Kidney (tissue), 14 donors: ENCODE measurements around the gene CHAC1. TPM values are rescaled to one million over a fixed set of nuclear protein-coding genes. Genes with fewer than 3 reads are reported as not detected.

Experiments
- DNase-seq, 5 donors: peaks; one replicate each; pipeline ENCODE4 v3.0.0-alpha.2; 2013 to 2020
- FAIRE-seq: peaks from 2 replicates; lab custom pipeline; 2012; peaks lifted over from hg19 to GRCh38; lab: Jason Lieb, UNC
- H3K27ac ChIP-seq, 2 donors: one replicate each; pipeline ENCODE4 v1.7.0; 2013; ENCODE audit warnings: low read depth in 2 of 2, low read length in 2 of 2, inconsistent platforms in 1 of 2
- H3K27me3 ChIP-seq: one replicate; pipeline ENCODE4 v1.7.1; 2013; ENCODE audit warnings: low read length, inconsistent platforms; ENCODE audit not compliant: control insufficient read depth, insufficient read depth
- H3K36me3 ChIP-seq, 3 donors: one replicate each; pipeline versions ENCODE4 v1.7.0 to v1.7.1; 2013; ENCODE audit warnings: low read length in 3 of 3, control low read depth in 1 of 3, inconsistent platforms in 1 of 3; ENCODE audit not compliant: insufficient read depth in 3 of 3, control insufficient read depth in 2 of 3
- H3K4me1 ChIP-seq, 3 donors: one replicate each; pipeline versions ENCODE4 v1.7.0 to v1.7.1; 2013; ENCODE audit warnings: low read length in 3 of 3, inconsistent platforms in 1 of 3, low read depth in 1 of 3; ENCODE audit not compliant: control insufficient read depth in 2 of 3, insufficient read depth in 2 of 3
- H3K4me3 ChIP-seq, 3 donors: one replicate each; pipeline versions ENCODE4 v1.7.0 to v1.8.1; 2013; ENCODE audit warnings: low read length in 3 of 3, control low read depth in 1 of 3, inconsistent platforms in 1 of 3
- H3K9ac ChIP-seq, 3 donors: one replicate each; pipeline versions ENCODE4 v1.7.0 to v1.7.1; 2013; ENCODE audit warnings: low read length in 3 of 3, control low read depth in 1 of 3, inconsistent platforms in 1 of 3
- H3K9me3 ChIP-seq, 3 donors: one replicate each; pipeline versions ENCODE4 v1.7.0 to v1.7.1; 2013; ENCODE audit warnings: low read length in 3 of 3, control low read depth in 1 of 3, inconsistent platforms in 1 of 3; ENCODE audit not compliant: control insufficient read depth in 2 of 3, insufficient read depth in 1 of 3
- intact Hi-C: fragments of 100-400 bp; cut with DNase I; formaldehyde crosslinking; loops from one replicate; pipeline ENCODE4 v1.11.1; 2022
- polyA plus RNA-seq: library from polyadenylated mRNA; stranded (reverse); fragments of 350-450 nt; fragmentation: Illumina TruSeq; extraction: RNeasy Lipid Tissue Mini Kit (QIAGEN cat#74804); gene quantifications from one replicate; pipeline ENCODE4 v1.2.3, GENCODE V29; 2014; ENCODE audit warnings: low read depth, low replicate concordance; ENCODE audit not compliant: insufficient read depth
- total RNA-seq: library from RNA; stranded (reverse); fragmentation: NEBNext Ultra II Directional; extraction: Animal tissue kit (Norgen Biotek cat#: 25700); gene quantifications from one replicate; pipeline ENCODE4 v1.2.1, GENCODE V29; 2021
- TF ChIP-seq, protein P1 (sequence below): IDR thresholded peaks from 3 replicates; pipeline ENCODE4 v1.5.1; 2012; ENCODE audit warnings: mild to moderate bottlenecking, moderate library complexity, borderline replicate concordance; ENCODE audit not compliant: insufficient read depth; ENCODE audit errors: extremely low read depth
- donor health status: control.
- donor health status: control.
- donor health status: control.
- donor health status: control.
- donor health status: control.
- donor health status: DM: yes; HTN: yes; CAD: no.
- donor health status: Normal renal cell carcinoma (clear cell type).

The CHAC1 gene
- total and polyA plus RNA-seq, 2 donors from 2014 or later, result 4.7 to 21.1 TPM

GRCh38 chr15:40918146-40918798 lies 35.0 kb upstream of the CHAC1 start:
- intact Hi-C loops, result no loop called here
- peak in 3 of 5 donors; percentile 47 to 72 (median 59) for DNase-seq
- Histone ChIP-seq H3K4me3 (no peak overlapping the region), H3K27ac (peak overlapping the region in 1 of 2 donors; percentile 51), H3K27me3 (no peaks in the 10 kb centered on the region), H3K9me3 (no peaks in the 10 kb centered on the region), H3K36me3 (no peaks in the 10 kb centered on the region), H3K9ac (no peak overlapping the region), H3K4me1 (peaks cover 0 to 2% (median 0%) of the 10 kb centered on the region in 3 donors)
- FAIRE-seq, result no peak
- TF ChIP-seq, protein P1, sequence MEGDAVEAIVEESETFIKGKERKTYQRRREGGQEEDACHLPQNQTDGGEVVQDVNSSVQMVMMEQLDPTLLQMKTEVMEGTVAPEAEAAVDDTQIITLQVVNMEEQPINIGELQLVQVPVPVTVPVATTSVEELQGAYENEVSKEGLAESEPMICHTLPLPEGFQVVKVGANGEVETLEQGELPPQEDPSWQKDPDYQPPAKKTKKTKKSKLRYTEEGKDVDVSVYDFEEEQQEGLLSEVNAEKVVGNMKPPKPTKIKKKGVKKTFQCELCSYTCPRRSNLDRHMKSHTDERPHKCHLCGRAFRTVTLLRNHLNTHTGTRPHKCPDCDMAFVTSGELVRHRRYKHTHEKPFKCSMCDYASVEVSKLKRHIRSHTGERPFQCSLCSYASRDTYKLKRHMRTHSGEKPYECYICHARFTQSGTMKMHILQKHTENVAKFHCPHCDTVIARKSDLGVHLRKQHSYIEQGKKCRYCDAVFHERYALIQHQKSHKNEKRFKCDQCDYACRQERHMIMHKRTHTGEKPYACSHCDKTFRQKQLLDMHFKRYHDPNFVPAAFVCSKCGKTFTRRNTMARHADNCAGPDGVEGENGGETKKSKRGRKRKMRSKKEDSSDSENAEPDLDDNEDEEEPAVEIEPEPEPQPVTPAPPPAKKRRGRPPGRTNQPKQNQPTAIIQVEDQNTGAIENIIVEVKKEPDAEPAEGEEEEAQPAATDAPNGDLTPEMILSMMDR, result no peak

GRCh38 chr15:40918799-40919392 lies 34.4 kb upstream of the CHAC1 start:
- intact Hi-C loops, result no loop called here
- no peak overlapping the region for H3K9ac ChIP-seq
- peak overlapping the region in 1 of 2 donors; percentile 51 for H3K27ac ChIP-seq
- H3K4me1 ChIP-seq, result peaks cover 0 to 2% (median 0%) of the 10 kb centered on the region in 3 donors
- TF ChIP-seq, protein P1, result no peak
- DNase-seq, result peak in 2 of 5 donors; percentile 43 to 64
- FAIRE-seq, result no peak
- no peaks in the 10 kb centered on the region for H3K36me3 ChIP-seq
- H3K27me3 ChIP-seq, result no peaks in the 10 kb centered on the region
- no peak overlapping the region for H3K4me3 ChIP-seq
- no peaks in the 10 kb centered on the region for H3K9me3 ChIP-seq

GRCh38 chr15:40921949-40922607 lies 31.2 kb upstream of the CHAC1 start:
- TF ChIP-seq, protein P1, result no peak
- no peak for FAIRE-seq

More at GRCh38 chr15:40921949-40922607, 31.2 kb upstream of the CHAC1 start:
- Histone ChIP-seq H3K27me3 (peaks cover 9% of the 10 kb centered on the region), H3K36me3 (no peaks in the 10 kb centered on the region), H3K27ac (no peak overlapping the region), H3K4me1 (peaks cover 0 to 9% (median 2%) of the 10 kb centered on the region in 3 donors), H3K9ac (no peak overlapping the region), H3K9me3 (no peaks in the 10 kb centered on the region), H3K4me3 (no peak overlapping the region)
- DNase-seq, result peak in 1 of 5 donors; percentile 42
- intact Hi-C loops, result no loop called here
